Measurements from ENCODE around the gene C5orf22. TPM values are rescaled to one million over a fixed set of nuclear protein-coding genes. Genes with fewer than 3 reads are reported as not detected.
"Not testable (repeated sequence)": the region's sequence is repeated elsewhere in the genome, so short reads cannot be mapped to it uniquely, and the experiment has no call there.

Gene C5orf22
- total and polyA plus RNA-seq, 2 donors (not counting 1 experiment from before 2014, with no cell fraction given), result 20.0 to 26.9 TPM

GRCh38 chr5:31559942-31560341, 27.8 kb downstream of the C5orf22 start:
- TF ChIP-seq EZH2 (IDR thresholded peaks at IDR 0.05; ENCODE audit: low read length, missing control alignments), result no peak
- no peak for TF ChIP-seq CTCF (conservative IDR thresholded peaks at IDR 0.05 in 1 of 2, IDR thresholded peaks at IDR 0.05 in 1 of 2; ENCODE audit: low read depth in 1 of 2, low read length in 2 of 2)
- no peaks in the 10 kb centered on the region for H3K9me3 ChIP-seq (ENCODE audit: control insufficient read depth, insufficient read depth, low read depth, low read length)
- H4K20me1 ChIP-seq (ENCODE audit: control insufficient read depth, extremely low read depth, insufficient read depth, low read length), result no peaks in the 10 kb centered on the region
- no peak for DNase-seq (ENCODE audit: low read depth in 2 of 2)
- no peaks in the 10 kb centered on the region for H3K79me2 ChIP-seq (ENCODE audit: control insufficient read depth, insufficient read depth, low read length)
- no peak overlapping the region for H3K9ac ChIP-seq (ENCODE audit: insufficient read depth, low read length)
- H3K4me3 ChIP-seq (replicated peaks in 1 of 4; ENCODE audit: control extremely low read depth in 1 of 4, insufficient read depth in 1 of 4, low read depth in 3 of 4, low read length in 4 of 4), result no peak overlapping the region
- H3K4me1 ChIP-seq (ENCODE audit: control insufficient read depth, extremely low read depth, insufficient read depth, low read length), result no peaks in the 10 kb centered on the region
- H3K4me2 ChIP-seq (ENCODE audit: extremely low read depth, insufficient read depth, low read length), result no peak overlapping the region
- no peaks in the 10 kb centered on the region for H3K36me3 ChIP-seq (ENCODE audit: control insufficient read depth, insufficient read depth, low read length)
- H2AFZ ChIP-seq (ENCODE audit: low read length), result no peak overlapping the region
- H3K27ac ChIP-seq (ENCODE audit: insufficient read depth, low read length), result no peak overlapping the region
- H3K27me3 ChIP-seq (ENCODE audit: control insufficient read depth, insufficient read depth, low read length), result no peaks in the 10 kb centered on the region

DNA sequence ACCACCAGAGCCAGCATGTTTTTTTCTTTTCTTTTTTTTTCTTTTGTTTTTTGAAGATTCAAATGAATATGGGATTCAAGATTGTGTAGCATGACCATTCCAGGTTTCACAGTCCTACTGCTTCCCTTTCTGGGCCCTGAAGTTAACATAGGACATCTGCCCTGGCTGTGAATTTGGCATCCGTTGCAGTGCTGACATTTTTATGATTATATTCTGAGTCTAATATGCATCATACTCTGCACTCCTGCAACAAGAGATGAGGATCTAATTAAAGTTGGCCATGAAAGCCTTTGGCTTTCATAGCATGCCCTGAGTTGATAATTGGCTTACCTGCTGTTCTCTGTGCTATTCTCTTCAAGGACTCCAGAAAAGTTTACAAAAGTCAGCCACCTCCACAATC, 29.8 kb downstream of the C5orf22 start:
- Histone ChIP-seq H3K27ac (ENCODE audit: insufficient read depth, low read length) (no peak overlapping the region), H3K4me1 (ENCODE audit: control insufficient read depth, extremely low read depth, insufficient read depth, low read length) (no peaks in the 10 kb centered on the region)

GRCh38 chr5:31563216-31563615, 31.1 kb downstream of the C5orf22 start:
- H3K27me3 ChIP-seq (ENCODE audit: control insufficient read depth, insufficient read depth, low read length), result no peaks in the 10 kb centered on the region
- DNase-seq (ENCODE audit: low read depth in 2 of 2), result peak in 1 of 2 donors; percentile 32

More for the DNA sequence above, 29.8 kb downstream of the C5orf22 start:
- Histone ChIP-seq H3K36me3 (ENCODE audit: control insufficient read depth, insufficient read depth, low read length) (no peaks in the 10 kb centered on the region), H3K27me3 (ENCODE audit: control insufficient read depth, insufficient read depth, low read length) (no peaks in the 10 kb centered on the region), H4K20me1 (ENCODE audit: control insufficient read depth, extremely low read depth, insufficient read depth, low read length) (no peaks in the 10 kb centered on the region), H3K9me3 (ENCODE audit: control insufficient read depth, insufficient read depth, low read depth, low read length) (no peaks in the 10 kb centered on the region), H3K79me2 (ENCODE audit: control insufficient read depth, insufficient read depth, low read length) (no peaks in the 10 kb centered on the region), H2AFZ (ENCODE audit: low read length) (no peak overlapping the region), H3K9ac (ENCODE audit: insufficient read depth, low read length) (no peak overlapping the region), H3K4me2 (ENCODE audit: extremely low read depth, insufficient read depth, low read length) (no peak overlapping the region), H3K4me3 (replicated peaks in 1 of 4; ENCODE audit: control extremely low read depth in 1 of 4, insufficient read depth in 1 of 4, low read depth in 3 of 4, low read length in 4 of 4) (no peak overlapping the region)
- no peak for TF ChIP-seq CTCF (conservative IDR thresholded peaks at IDR 0.05 in 1 of 2, IDR thresholded peaks at IDR 0.05 in 1 of 2; ENCODE audit: low read depth in 1 of 2, low read length in 2 of 2)
- no peak for TF ChIP-seq EZH2 (IDR thresholded peaks at IDR 0.05; ENCODE audit: low read length, missing control alignments)
- no peak for DNase-seq (ENCODE audit: low read depth in 2 of 2)

GRCh38 chr5:31566362-31566761, 34.3 kb downstream of the C5orf22 start:
- H3K4me3 ChIP-seq (replicated peaks in 1 of 4; ENCODE audit: control extremely low read depth in 1 of 4, insufficient read depth in 1 of 4, low read depth in 3 of 4, low read length in 4 of 4); H3K79me2 ChIP-seq (ENCODE audit: control insufficient read depth, insufficient read depth, low read length); H3K9ac ChIP-seq (ENCODE audit: insufficient read depth, low read length): not testable (repeated sequence)

More at GRCh38 chr5:31563216-31563615, 31.1 kb downstream of the C5orf22 start:
- Histone ChIP-seq H3K4me2 (ENCODE audit: extremely low read depth, insufficient read depth, low read length) (no peak overlapping the region), H3K9ac (ENCODE audit: insufficient read depth, low read length) (no peak overlapping the region), H2AFZ (ENCODE audit: low read length) (no peak overlapping the region), H3K79me2 (ENCODE audit: control insufficient read depth, insufficient read depth, low read length) (no peaks in the 10 kb centered on the region), H3K9me3 (ENCODE audit: control insufficient read depth, insufficient read depth, low read depth, low read length) (no peaks in the 10 kb centered on the region), H3K4me1 (ENCODE audit: control insufficient read depth, extremely low read depth, insufficient read depth, low read length) (no peaks in the 10 kb centered on the region), H3K27ac (ENCODE audit: insufficient read depth, low read length) (no peak overlapping the region), H4K20me1 (ENCODE audit: control insufficient read depth, extremely low read depth, insufficient read depth, low read length) (no peaks in the 10 kb centered on the region), H3K36me3 (ENCODE audit: control insufficient read depth, insufficient read depth, low read length) (no peaks in the 10 kb centered on the region), H3K4me3 (replicated peaks in 1 of 4; ENCODE audit: control extremely low read depth in 1 of 4, insufficient read depth in 1 of 4, low read depth in 3 of 4, low read length in 4 of 4) (no peak overlapping the region)
- no peak for TF ChIP-seq CTCF (conservative IDR thresholded peaks at IDR 0.05 in 1 of 2, IDR thresholded peaks at IDR 0.05 in 1 of 2; ENCODE audit: low read depth in 1 of 2, low read length in 2 of 2)
- TF ChIP-seq EZH2 (IDR thresholded peaks at IDR 0.05; ENCODE audit: low read length, missing control alignments), result no peak

More at GRCh38 chr5:31566362-31566761, 34.3 kb downstream of the C5orf22 start:
- not testable (repeated sequence) for H3K9me3 ChIP-seq (ENCODE audit: control insufficient read depth, insufficient read depth, low read depth, low read length); H3K36me3 ChIP-seq (ENCODE audit: control insufficient read depth, insufficient read depth, low read length); H3K4me2 ChIP-seq (ENCODE audit: extremely low read depth, insufficient read depth, low read length); DNase-seq (ENCODE audit: low read depth in 2 of 2); H3K27me3 ChIP-seq (ENCODE audit: control insufficient read depth, insufficient read depth, low read length); H3K27ac ChIP-seq (ENCODE audit: insufficient read depth, low read length); H3K4me1 ChIP-seq (ENCODE audit: control insufficient read depth, extremely low read depth, insufficient read depth, low read length); H4K20me1 ChIP-seq (ENCODE audit: control insufficient read depth, extremely low read depth, insufficient read depth, low read length); H2AFZ ChIP-seq (ENCODE audit: low read length)
